Measurements from ENCODE around the gene OR4D10. TPM values are rescaled to one million over a fixed set of nuclear protein-coding genes. Genes with fewer than 3 reads are reported as not detected.
"Not testable (repeated sequence)": the region's sequence is repeated elsewhere in the genome, so short reads cannot be mapped to it uniquely, and the experiment has no call there.

OR4D10 gene
- not detected in 2 replicates for total RNA-seq

DNA sequence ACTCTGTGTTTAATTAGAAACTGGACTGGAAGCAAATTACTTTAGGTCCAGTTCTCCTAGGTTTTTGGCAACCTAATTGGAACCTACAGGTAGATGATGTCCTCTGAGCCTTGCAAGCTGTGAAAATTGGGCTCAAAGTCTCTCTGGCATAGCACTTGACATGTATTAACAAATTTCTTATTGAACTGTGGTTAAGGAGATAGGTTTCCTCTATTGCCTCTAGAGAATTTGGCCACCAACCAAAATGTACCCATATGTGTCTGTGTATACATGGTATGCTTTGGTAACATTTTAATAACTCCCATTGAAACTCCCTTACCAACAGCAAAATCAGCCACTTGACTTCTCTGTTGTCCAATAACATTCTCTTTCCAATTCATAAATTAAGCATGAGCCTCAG, at the start of gene OR4D10:
Gene OR4D10, plus strand, starts transcription at position 301 of the 400 bp plus-strand sequence. CDS start 4,115 bp downstream, outside the sequence.
- no peak for DNase-seq (ENCODE audit: low spot score)
- Mint-ChIP-seq H3K36me3 (ENCODE audit: low read depth) (no peaks in the 10 kb centered on the region), H3K27ac (no peak within 1 kb of the TSS), H3K9me3 (no peaks in the 10 kb centered on the region), H3K4me1 (ENCODE audit: low read depth) (no peaks in the 10 kb centered on the region), H3K4me3 (ENCODE audit: low read depth) (no peak within 1 kb of the TSS), H3K27me3 (ENCODE audit: low read depth) (peaks cover 3% of the 10 kb centered on the region)
- intact Hi-C loops (cut with micrococcal nuclease): no loop called here

DNA sequence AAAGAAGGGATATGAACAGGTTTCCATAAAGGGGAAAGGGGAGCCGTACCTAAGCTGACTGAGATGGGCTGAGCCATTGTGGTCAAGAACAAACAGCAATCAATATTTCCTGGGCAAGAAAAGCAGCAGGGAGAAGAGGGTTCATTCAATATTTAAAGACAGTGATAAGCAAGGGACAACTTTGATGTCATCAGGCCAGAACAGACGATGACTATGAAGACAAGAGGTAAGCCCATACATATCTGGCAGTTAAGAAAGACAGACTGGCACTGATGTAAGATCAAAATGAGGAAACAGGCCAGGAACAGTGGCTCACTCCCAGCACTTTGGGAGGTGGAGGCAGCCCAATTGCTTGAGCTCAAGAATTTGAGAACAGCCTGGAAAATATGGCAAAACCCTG, 49.3 kb upstream of the OR4D10 start:
- intact Hi-C loops (cut with micrococcal nuclease): no loop called here
- H3K36me3 Mint-ChIP-seq (ENCODE audit: low read depth): no peaks in the 10 kb centered on the region
- peaks cover under 1% of the 10 kb centered on the region for H3K27me3 Mint-ChIP-seq (ENCODE audit: low read depth)
- no peak overlapping the region for H3K4me3 Mint-ChIP-seq (ENCODE audit: low read depth)
- no peak overlapping the region for H3K27ac Mint-ChIP-seq
- H3K9me3 Mint-ChIP-seq: no peaks in the 10 kb centered on the region
- DNase-seq (ENCODE audit: low spot score): no peak
- H3K4me1 Mint-ChIP-seq (ENCODE audit: low read depth): no peaks in the 10 kb centered on the region

DNA sequence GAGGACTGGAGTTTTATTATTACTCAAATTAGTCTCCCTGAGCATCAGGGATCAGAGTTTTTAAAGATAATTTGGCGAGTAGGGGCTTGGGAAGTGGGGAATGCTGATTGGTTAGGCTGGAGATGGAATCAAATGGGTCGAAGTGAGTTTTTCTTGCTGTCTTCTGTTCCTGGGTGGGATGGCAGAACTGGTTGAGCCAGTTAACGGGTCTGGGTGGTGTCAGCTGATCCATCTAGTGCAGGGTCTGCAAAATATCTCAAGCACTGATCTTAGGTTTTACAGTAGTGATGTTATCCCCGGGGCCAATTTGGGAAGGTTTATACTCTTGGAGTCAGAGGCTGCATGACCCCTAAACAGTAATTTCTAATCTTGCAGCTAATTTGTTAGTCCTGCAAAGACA, 48.0 kb upstream of the OR4D10 start:
- Mint-ChIP-seq H3K9me3 (no peaks in the 10 kb centered on the region), H3K4me3 (ENCODE audit: low read depth) (no peak overlapping the region), H3K27me3 (ENCODE audit: low read depth) (peaks cover 5% of the 10 kb centered on the region), H3K27ac (no peak overlapping the region), H3K36me3 (ENCODE audit: low read depth) (no peaks in the 10 kb centered on the region), H3K4me1 (ENCODE audit: low read depth) (no peaks in the 10 kb centered on the region)
- no peak for DNase-seq (ENCODE audit: low spot score)
- intact Hi-C loops (cut with micrococcal nuclease): no loop called here

- no peaks in the 10 kb centered on the region for H3K4me1 Mint-ChIP-seq (ENCODE audit: low read depth)
- intact Hi-C loops (cut with micrococcal nuclease): no loop called here
- no peak within 1 kb of the TSS for H3K27ac Mint-ChIP-seq
- H3K36me3 Mint-ChIP-seq (ENCODE audit: low read depth): no peaks in the 10 kb centered on the region
- H3K27me3 Mint-ChIP-seq (ENCODE audit: low read depth): peaks cover 5% of the 10 kb centered on the region
- H3K4me3 Mint-ChIP-seq (ENCODE audit: low read depth): no peak within 1 kb of the TSS
- H3K9me3 Mint-ChIP-seq: no peaks in the 10 kb centered on the region
- no peak for DNase-seq (ENCODE audit: low spot score)
Measured at GRCh38 chr11:59426361-59427067, 46.6 kb upstream of the OR4D10 start, which contains the start of gene OR5A2. OR5A2 (minus strand) TSS chr11:59426413; CDS start chr11:59422953, 3,460 bp downstream.

DNA sequence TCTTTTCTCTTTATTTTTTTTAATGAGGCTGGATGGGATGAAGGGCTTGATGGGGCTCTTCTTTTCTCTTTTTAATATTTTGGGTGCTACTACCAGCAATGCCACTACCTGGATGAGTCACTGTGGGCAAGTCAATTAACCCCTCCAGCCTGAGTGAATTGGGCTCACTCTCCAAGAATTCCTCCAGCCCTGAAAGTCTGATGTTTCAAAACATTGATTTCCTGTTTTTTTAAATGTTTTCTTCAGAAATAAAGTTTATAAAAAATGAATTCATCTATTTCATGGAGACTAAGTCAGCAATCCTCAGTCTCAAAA, 46.1 kb upstream of the OR4D10 start:
- Mint-ChIP-seq H3K9me3 (no peaks in the 10 kb centered on the region), H3K4me3 (ENCODE audit: low read depth) (no peak overlapping the region), H3K27ac (no peak overlapping the region), H3K4me1 (ENCODE audit: low read depth) (no peaks in the 10 kb centered on the region), H3K36me3 (ENCODE audit: low read depth) (no peaks in the 10 kb centered on the region), H3K27me3 (ENCODE audit: low read depth) (peaks cover 5% of the 10 kb centered on the region)
- no peak for DNase-seq (ENCODE audit: low spot score)
- intact Hi-C loops (cut with micrococcal nuclease): no loop called here

- Mint-ChIP-seq H3K36me3 (ENCODE audit: low read depth) (no peaks in the 10 kb centered on the region), H3K9me3 (no peaks in the 10 kb centered on the region), H3K27ac (no peak overlapping the region), H3K4me3 (ENCODE audit: low read depth) (no peak overlapping the region), H3K27me3 (ENCODE audit: low read depth) (peaks cover 8% of the 10 kb centered on the region), H3K4me1 (ENCODE audit: low read depth) (no peaks in the 10 kb centered on the region)
- DNase-seq (ENCODE audit: low spot score): peak; percentile 12
- intact Hi-C loops (cut with micrococcal nuclease): loop anchor here (1.0 to 10.0 kb wide), 2 partner anchors 145 to 259 kb away; no protein-coding TSS in a partner anchor
Measured at GRCh38 chr11:59429924-59430516, 43.1 kb upstream of the OR4D10 start.

DNA sequence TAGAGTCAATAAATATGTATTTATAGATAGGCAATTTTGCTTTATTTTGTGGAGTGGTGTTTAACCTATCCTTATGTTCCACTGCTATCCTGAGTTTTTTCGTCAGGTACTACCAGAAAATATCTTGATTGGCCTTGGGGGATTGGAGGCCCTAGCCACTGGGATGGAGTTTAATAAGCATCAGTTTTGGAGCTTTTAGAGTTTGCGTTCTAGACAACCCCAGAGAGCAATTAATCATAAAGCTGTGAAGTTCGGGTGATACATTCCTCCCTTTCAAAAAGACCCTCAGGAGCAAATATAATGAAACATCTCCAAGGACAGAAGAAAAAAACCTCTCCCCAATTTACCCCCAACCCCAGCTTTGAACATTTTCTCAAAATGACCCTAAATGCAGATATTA, 36.9 kb upstream of the OR4D10 start, which contains the start of gene OR5A1:
Gene OR5A1, plus strand, starts transcription at position 301 of the 400 bp plus-strand sequence. CDS start 6,700 bp downstream, outside the sequence.
- DNase-seq (ENCODE audit: low spot score): no peak
- H3K27ac Mint-ChIP-seq: no peak within 1 kb of the TSS
- intact Hi-C loops (cut with micrococcal nuclease): loop anchor here (10.0 kb wide), 1 partner anchor 151 kb away; no protein-coding TSS in a partner anchor
- H3K4me1 Mint-ChIP-seq (ENCODE audit: low read depth): no peaks in the 10 kb centered on the region
- no peaks in the 10 kb centered on the region for H3K9me3 Mint-ChIP-seq
- H3K27me3 Mint-ChIP-seq (ENCODE audit: low read depth): peaks cover 4% of the 10 kb centered on the region
- no peak within 1 kb of the TSS for H3K4me3 Mint-ChIP-seq (ENCODE audit: low read depth)
- H3K36me3 Mint-ChIP-seq (ENCODE audit: low read depth): no peaks in the 10 kb centered on the region

- Mint-ChIP-seq H3K4me3 (ENCODE audit: low read depth) (no peak overlapping the region), H3K9me3 (no peaks in the 10 kb centered on the region), H3K27ac (no peak overlapping the region), H3K4me1 (ENCODE audit: low read depth) (no peaks in the 10 kb centered on the region), H3K36me3 (ENCODE audit: low read depth) (no peaks in the 10 kb centered on the region), H3K27me3 (ENCODE audit: low read depth) (peaks cover 4% of the 10 kb centered on the region)
- no peak for DNase-seq (ENCODE audit: low spot score)
- intact Hi-C loops (cut with micrococcal nuclease): loop anchor here (10.0 kb wide), 1 partner anchor 153 kb away; no protein-coding TSS in a partner anchor
Measured at GRCh38 chr11:59437770-59438169, 35.3 kb upstream of the OR4D10 start.

- H3K4me1 Mint-ChIP-seq (ENCODE audit: low read depth); intact Hi-C loops (cut with micrococcal nuclease); DNase-seq (ENCODE audit: low spot score); H3K4me3 Mint-ChIP-seq (ENCODE audit: low read depth); H3K36me3 Mint-ChIP-seq (ENCODE audit: low read depth); H3K27ac Mint-ChIP-seq; H3K27me3 Mint-ChIP-seq (ENCODE audit: low read depth); H3K9me3 Mint-ChIP-seq: not testable (repeated sequence)
Measured at GRCh38 chr11:59445624-59446023, 27.5 kb upstream of the OR4D10 start.

- Mint-ChIP-seq H3K9me3 (no peaks in the 10 kb centered on the region), H3K27me3 (ENCODE audit: low read depth) (peaks cover 2% of the 10 kb centered on the region), H3K36me3 (ENCODE audit: low read depth) (no peaks in the 10 kb centered on the region), H3K4me3 (ENCODE audit: low read depth) (no peak overlapping the region), H3K27ac (no peak overlapping the region), H3K4me1 (ENCODE audit: low read depth) (no peaks in the 10 kb centered on the region)
- DNase-seq (ENCODE audit: low spot score): no peak
- intact Hi-C loops (cut with micrococcal nuclease): no loop called here
Measured at GRCh38 chr11:59448484-59448883, 24.6 kb upstream of the OR4D10 start.

DNA sequence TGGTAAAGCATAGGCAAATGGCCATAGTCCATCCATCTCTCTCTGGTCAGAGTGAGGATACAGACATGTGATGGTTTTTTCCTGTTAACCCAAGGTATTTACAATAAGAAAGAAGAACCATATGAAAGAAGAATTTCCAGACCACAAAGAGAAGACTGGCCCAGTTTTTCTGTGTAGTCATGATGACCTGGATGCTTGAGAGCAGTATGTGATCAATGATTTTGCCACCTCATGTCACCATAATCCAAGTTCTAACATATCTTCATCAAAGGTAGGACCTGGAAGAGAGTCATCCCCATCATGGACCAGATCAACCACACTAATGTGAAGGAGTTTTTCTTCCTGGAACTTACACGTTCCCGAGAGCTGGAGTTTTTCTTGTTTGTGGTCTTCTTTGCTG, 16.5 kb upstream of the OR4D10 start, which contains the start of gene OR4D6:
Gene OR4D6, plus strand, starts transcription at position 301 of the 400 bp plus-strand sequence. Its CDS starts 0 bp downstream, at position 301.
- Mint-ChIP-seq H3K27ac (no peak within 1 kb of the TSS), H3K4me3 (ENCODE audit: low read depth) (no peak within 1 kb of the TSS), H3K4me1 (ENCODE audit: low read depth) (no peaks in the 10 kb centered on the region), H3K27me3 (ENCODE audit: low read depth) (no peaks in the 10 kb centered on the region), H3K9me3 (no peaks in the 10 kb centered on the region), H3K36me3 (ENCODE audit: low read depth) (no peaks in the 10 kb centered on the region)
- intact Hi-C loops (cut with micrococcal nuclease): no loop called here
- no peak for DNase-seq (ENCODE audit: low spot score)

DNA sequence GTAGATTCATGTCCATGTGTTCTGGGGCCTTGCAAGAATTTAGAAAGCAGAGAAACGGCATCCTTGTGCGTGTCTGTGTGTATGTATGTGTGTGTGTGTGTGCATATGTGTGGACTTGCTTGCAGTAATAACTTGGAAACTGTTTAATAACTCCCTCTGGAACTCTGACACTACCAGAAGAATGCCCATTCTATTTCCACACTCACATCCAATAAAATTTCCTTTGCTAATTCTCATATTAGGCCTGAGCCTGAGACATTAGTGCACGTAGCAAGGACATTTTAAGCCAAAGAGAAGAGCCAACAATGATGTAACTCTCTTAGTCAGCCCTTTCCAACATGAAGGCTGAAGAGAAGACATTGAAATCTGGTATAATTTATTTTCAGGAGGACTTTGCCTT, 13.2 kb upstream of the OR4D10 start:
- intact Hi-C loops (cut with micrococcal nuclease): no loop called here
- Mint-ChIP-seq H3K27me3 (ENCODE audit: low read depth) (no peaks in the 10 kb centered on the region), H3K9me3 (no peaks in the 10 kb centered on the region), H3K4me1 (ENCODE audit: low read depth) (no peaks in the 10 kb centered on the region), H3K4me3 (ENCODE audit: low read depth) (no peak overlapping the region), H3K27ac (no peak overlapping the region), H3K36me3 (ENCODE audit: low read depth) (no peaks in the 10 kb centered on the region)
- no peak for DNase-seq (ENCODE audit: low spot score)

DNA sequence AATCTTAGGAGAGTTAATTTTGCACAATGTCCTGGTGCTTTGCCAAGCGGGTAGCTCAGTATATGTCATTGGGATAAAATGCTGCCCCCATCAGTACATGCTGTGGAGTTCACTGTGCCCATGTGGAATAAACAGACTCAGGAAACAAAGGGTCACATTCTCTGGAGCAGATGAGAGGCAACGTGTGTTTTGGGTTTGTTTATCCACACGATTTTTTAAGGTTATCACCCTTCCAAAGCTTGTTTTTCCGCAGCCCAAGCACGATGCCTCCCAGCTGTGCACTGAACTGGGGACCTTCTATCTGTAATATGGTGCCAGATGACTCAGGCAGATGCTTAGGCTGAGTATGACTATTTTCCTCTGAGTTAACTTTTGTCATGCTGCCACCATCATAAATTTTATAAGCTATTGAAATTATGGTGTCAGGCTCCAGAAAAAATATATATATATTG, 9.9 kb upstream of the OR4D10 start:
- intact Hi-C loops (cut with micrococcal nuclease): no loop called here
- Mint-ChIP-seq H3K36me3 (ENCODE audit: low read depth) (no peaks in the 10 kb centered on the region), H3K27ac (no peak overlapping the region), H3K27me3 (ENCODE audit: low read depth) (no peaks in the 10 kb centered on the region), H3K4me1 (ENCODE audit: low read depth) (no peaks in the 10 kb centered on the region), H3K4me3 (ENCODE audit: low read depth) (no peak overlapping the region), H3K9me3 (no peaks in the 10 kb centered on the region)
- no peak for DNase-seq (ENCODE audit: low spot score)

Measured in activated T-helper 2 cell treated with anti-CD3 and anti-CD28 coated beads, Interferon-gamma antibody, Interleukin-2, Interleukin-4, amounts not matched to agents 10 μg/mL and 5 μg/mL and 100 μg/mL, durations not matched to agents 14 hours and 24 hours and 36 hours (primary cell).